Smooth muscle cell (in vitro differentiated cells): Measurements from ENCODE around the gene MSANTD2. TPM values are rescaled to one million over a fixed set of nuclear protein-coding genes. Genes with fewer than 3 reads are reported as not detected.

Source experiments
- DNase-seq: peaks from one replicate; lab custom pipeline; 2025; ENCODE audit not compliant: unreplicated experiment; lab: John Stamatoyannopoulos, UW
- H2AFZ ChIP-seq: fragments of 200-600 bp; sonication (generic); 2 replicates; pipeline ENCODE4 v1.6.0; 2016; ENCODE audit warnings: antibody characterized with exemption, low read depth, mild to moderate bottlenecking
- H3F3A ChIP-seq: fragments of 200-600 bp; sonication (generic); 2 replicates; pipeline ENCODE4 v1.6.0; 2017; ENCODE audit warnings: antibody characterized with exemption, low read depth
- H3K27ac ChIP-seq: fragments of 200-600 bp; sonication (generic); 2 replicates; pipeline ENCODE4 v1.5.1; 2016; ENCODE audit warnings: low read depth, mild to moderate bottlenecking
- H3K27me3 ChIP-seq: fragments of 200-600 bp; sonication (generic); 2 replicates; pipeline ENCODE4 v1.6.1; 2016; ENCODE audit warnings: low read depth, mild to moderate bottlenecking
- H3K36me3 ChIP-seq: fragments of 200-600 bp; sonication (generic); 2 replicates; pipeline ENCODE4 v1.5.1; 2016; ENCODE audit warnings: low read depth
- H3K4me1 ChIP-seq: fragments of 200-600 bp; sonication (generic); 2 replicates; pipeline ENCODE4 v1.5.1; 2016; ENCODE audit warnings: low read depth
- H3K4me2 ChIP-seq: fragments of 200-600 bp; sonication (generic); 2 replicates; pipeline ENCODE4 v1.6.0; 2016; ENCODE audit warnings: mild to moderate bottlenecking
- H3K4me3 ChIP-seq: fragments of 200-600 bp; sonication (generic); 2 replicates; pipeline ENCODE4 v1.5.1; 2016; ENCODE audit warnings: mild to moderate bottlenecking
- H3K79me2 ChIP-seq: fragments of 200-600 bp; sonication (generic); 2 replicates; pipeline ENCODE4 v1.6.0; 2016; ENCODE audit warnings: low read depth, mild to moderate bottlenecking
- H3K9ac ChIP-seq: fragments of 200-600 bp; sonication (generic); 2 replicates; pipeline ENCODE4 v1.6.0; 2016; ENCODE audit warnings: low read depth
- H3K9me3 ChIP-seq: fragments of 200-600 bp; sonication (generic); replicated peaks from 2 replicates; pipeline ENCODE4 v1.5.1; 2016; ENCODE audit warnings: low read depth
- H4K20me1 ChIP-seq: fragments of 200-600 bp; sonication (generic); 2 replicates; pipeline ENCODE4 v1.6.0; 2016; ENCODE audit warnings: low read depth
- CTCF ChIP-seq: fragments of 200-600 bp; sonication (generic); IDR thresholded peaks from 2 replicates; pipeline ENCODE4 v1.5.1; 2017; ENCODE audit warnings: borderline replicate concordance, mild to moderate bottlenecking, antibody characterized with exemption; ENCODE audit not compliant: insufficient read depth, poor library complexity, severe bottlenecking
- WGBS: methylation state at CpG from one replicate; pipeline ENCODE4 v1.1.7; 2016; ENCODE audit warnings: low lambda C conversion rate; 5-methylcytosine and 5-hydroxymethylcytosine counted together
- polyA plus RNA-seq: library from polyadenylated mRNA; unstranded; fragments of >200 nt; fragmentation: Nextera tagmentation; extraction: Ambion mirVana; gene quantifications from 2 replicates; pipeline ENCODE4 v1.2.1, GENCODE V29; 2016
- total RNA-seq: library from RNA; depleted of rRNA; stranded (reverse); fragments of >200 nt; gene quantifications from 2 replicates; pipeline ENCODE4 v1.2.3, GENCODE V29; 2014

MSANTD2 gene
- total and polyA plus RNA-seq, 2 experiments from 2014 or later = 13.6 to 18.8 TPM

- Histone ChIP-seq H2AFZ (no peak overlapping the region), H3K4me1 (no peaks in the 10 kb centered on the region), H3K9ac (peak overlapping the region; percentile 30), H3K9me3 (no peaks in the 10 kb centered on the region), H3K36me3 (no peaks in the 10 kb centered on the region), H3F3A (no peaks in the 10 kb centered on the region), H3K4me2 (peak overlapping the region; percentile 36), H4K20me1 (peaks cover 20% of the 10 kb centered on the region), H3K27ac (peak overlapping the region; percentile 87), H3K27me3 (no peaks in the 10 kb centered on the region), H3K79me2 (peaks cover under 1% of the 10 kb centered on the region), H3K4me3 (no peak overlapping the region)
- no peak for TF ChIP-seq CTCF
- no peak for DNase-seq
- 33% methylated on average over 8 of the region's 8 CpGs for WGBS
Observed at GRCh38 chr11:124769806-124770774, 30.1 kb downstream of the MSANTD2 start.

GRCh38 chr11:124768914-124769313, 31.3 kb downstream of the MSANTD2 start:
- Histone ChIP-seq H3K9ac (no peak overlapping the region), H3K9me3 (no peaks in the 10 kb centered on the region), H3K27me3 (no peaks in the 10 kb centered on the region), H3K27ac (peak overlapping the region; percentile 87), H3K4me1 (no peaks in the 10 kb centered on the region), H4K20me1 (peaks cover 21% of the 10 kb centered on the region), H2AFZ (no peak overlapping the region), H3K79me2 (no peaks in the 10 kb centered on the region), H3K36me3 (no peaks in the 10 kb centered on the region), H3F3A (no peaks in the 10 kb centered on the region), H3K4me3 (no peak overlapping the region), H3K4me2 (no peak overlapping the region)
- WGBS = 91% methylated on average over 8 of the region's 8 CpGs
- no peak for TF ChIP-seq CTCF
- DNase-seq = no peak

- no peaks in the 10 kb centered on the region for H3K36me3 ChIP-seq
Observed at GRCh38 chr11:124766156-124766555, 34.0 kb downstream of the MSANTD2 start.

More at GRCh38 chr11:124766156-124766555, 34.0 kb downstream of the MSANTD2 start:
- H3F3A ChIP-seq = no peaks in the 10 kb centered on the region
- peaks cover 19% of the 10 kb centered on the region for H3K27me3 ChIP-seq
- H3K4me1 ChIP-seq = peaks cover 15% of the 10 kb centered on the region
- no peak overlapping the region for H3K4me3 ChIP-seq
- peaks cover 43% of the 10 kb centered on the region for H4K20me1 ChIP-seq
- H2AFZ ChIP-seq = no peak overlapping the region
- H3K27ac ChIP-seq = no peak overlapping the region
- 100% methylated on average over 2 of the region's 2 CpGs for WGBS
- H3K9ac ChIP-seq = no peak overlapping the region
- H3K9me3 ChIP-seq = no peaks in the 10 kb centered on the region
- TF ChIP-seq CTCF = no peak
- H3K79me2 ChIP-seq = no peaks in the 10 kb centered on the region
- no peak overlapping the region for H3K4me2 ChIP-seq
- DNase-seq = no peak
